ENCODE results near the gene LILRB3.
"Not testable (repeated sequence)": the region's sequence is repeated elsewhere in the genome, so short reads cannot be mapped to it uniquely, and the experiment has no call there.

- not testable (repeated sequence) for TF ChIP-seq POLR2A, CTCF (IDR thresholded peaks at IDR 0.05)
These were observed 3.1 kb downstream of the LILRB3 start for GRCh38 chr19:54219702-54220101.
